SK-N-SH treated with all-trans-retinoic acid at 6 μM for 48 hours (cell line): ENCODE data around the gene THUMPD2.

Source experiments
- GLIS3 ChIP-seq: fragments of 250-450 bp; sonication (Bioruptor Pico); IDR thresholded peaks from 2 replicates; pipeline ENCODE4 v1.5.0; 2020; ENCODE audit warnings: mild to moderate bottlenecking, moderate library complexity
- OSR1 ChIP-seq: fragments of 250-450 bp; sonication (Bioruptor Pico); IDR thresholded peaks from 2 replicates; pipeline ENCODE4 v1.8.0; 2022; ENCODE audit warnings: moderate library complexity, mild to moderate bottlenecking, inconsistent platforms
- PATZ1 ChIP-seq: fragments of 250-450 bp; sonication (Bioruptor Pico); IDR thresholded peaks from 2 replicates; pipeline ENCODE4 v1.8.0; 2020; ENCODE audit warnings: mild to moderate bottlenecking, moderate library complexity, borderline replicate concordance
- PPARA ChIP-seq: fragments of 250-450 bp; sonication (Bioruptor Pico); IDR thresholded peaks from 2 replicates; pipeline ENCODE4 v1.5.0; 2020; ENCODE audit warnings: mild to moderate bottlenecking, borderline replicate concordance
- RARB ChIP-seq: fragments of 250-450 bp; sonication (Bioruptor Pico); IDR thresholded peaks from 2 replicates; pipeline ENCODE4 v1.8.0; 2021; ENCODE audit warnings: mild to moderate bottlenecking, moderate library complexity
- ZFP3 ChIP-seq: fragments of 250-450 bp; sonication (Bioruptor Pico); IDR thresholded peaks from 2 replicates; pipeline ENCODE4 v1.5.0; 2020; ENCODE audit warnings: mild to moderate bottlenecking, moderate library complexity
- ZNF70 ChIP-seq: fragments of 450-650 bp; formaldehyde crosslinking; IDR thresholded peaks from 2 replicates; pipeline ENCODE4 v1.5.0; 2020; ENCODE audit warnings: mild to moderate bottlenecking, moderate library complexity

- TF ChIP-seq GLIS3 (CRISPR knock-in tag) (no peak), RARB (CRISPR knock-in tag) (no peak), ZFP3 (no peak), PPARA (CRISPR knock-in tag) (no peak), PATZ1 (CRISPR knock-in tag) (no peak), OSR1 (CRISPR knock-in tag) (no peak), ZNF70 (CRISPR knock-in tag) (no peak)
Measured at GRCh38 chr2:39718483-39718882, 60.6 kb downstream of the THUMPD2 start.
